HG02884 (cell line): ENCODE results near the gene GNPTG.

ENCODE experiments used
- ATAC-seq: cut with Tn5 transposase; IDR thresholded peaks from one replicate; pipeline ENCODE4 v1.9.1; 2021; ENCODE audit warnings: mild to moderate bottlenecking, moderate library complexity; ENCODE audit not compliant: unreplicated experiment

Gene GNPTG

DNA sequence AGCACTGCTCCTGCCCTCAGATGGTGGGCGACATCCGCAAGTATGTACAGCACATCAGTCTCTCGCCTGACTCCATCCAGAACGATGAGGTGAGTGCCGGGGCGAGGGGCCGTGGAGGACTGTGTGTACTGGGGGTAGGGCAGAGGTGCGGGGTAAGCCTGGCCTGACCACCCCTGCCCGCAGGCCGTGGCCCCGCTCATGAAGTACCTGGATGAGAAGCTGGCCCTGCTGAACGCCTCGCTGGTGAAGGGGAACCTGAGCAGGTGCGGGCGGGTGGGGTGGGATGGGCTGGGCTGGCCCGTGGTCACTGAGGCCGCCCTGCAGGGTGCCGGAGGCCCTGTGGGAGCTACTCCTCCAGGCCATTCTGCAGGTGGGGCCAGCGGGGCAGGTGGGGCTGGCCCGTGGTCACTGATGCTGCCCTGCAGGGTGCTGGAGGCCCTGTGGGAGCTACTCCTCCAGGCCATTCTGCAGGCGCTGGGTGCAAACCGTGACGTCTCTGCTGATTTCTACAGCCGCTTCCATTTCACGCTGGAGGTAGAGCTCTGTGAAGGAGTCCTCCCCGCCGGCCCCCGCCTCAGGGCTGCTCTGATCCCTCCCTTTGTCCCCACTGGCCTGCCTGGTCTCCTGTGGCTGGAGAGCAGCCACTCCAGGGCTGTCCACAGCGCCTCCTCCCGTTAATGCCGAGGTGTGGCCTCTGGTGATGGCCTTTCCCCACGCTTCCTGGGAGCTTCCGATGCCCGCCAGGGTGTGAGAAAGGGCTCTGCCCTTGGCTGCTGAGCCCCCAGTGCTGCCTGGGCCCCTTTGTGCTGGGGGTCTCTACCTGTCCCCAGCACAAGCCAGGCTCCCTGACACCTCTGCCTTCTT is 5.1 kb upstream of the GNPTG start:
- ATAC-seq, result no peak

DNA sequence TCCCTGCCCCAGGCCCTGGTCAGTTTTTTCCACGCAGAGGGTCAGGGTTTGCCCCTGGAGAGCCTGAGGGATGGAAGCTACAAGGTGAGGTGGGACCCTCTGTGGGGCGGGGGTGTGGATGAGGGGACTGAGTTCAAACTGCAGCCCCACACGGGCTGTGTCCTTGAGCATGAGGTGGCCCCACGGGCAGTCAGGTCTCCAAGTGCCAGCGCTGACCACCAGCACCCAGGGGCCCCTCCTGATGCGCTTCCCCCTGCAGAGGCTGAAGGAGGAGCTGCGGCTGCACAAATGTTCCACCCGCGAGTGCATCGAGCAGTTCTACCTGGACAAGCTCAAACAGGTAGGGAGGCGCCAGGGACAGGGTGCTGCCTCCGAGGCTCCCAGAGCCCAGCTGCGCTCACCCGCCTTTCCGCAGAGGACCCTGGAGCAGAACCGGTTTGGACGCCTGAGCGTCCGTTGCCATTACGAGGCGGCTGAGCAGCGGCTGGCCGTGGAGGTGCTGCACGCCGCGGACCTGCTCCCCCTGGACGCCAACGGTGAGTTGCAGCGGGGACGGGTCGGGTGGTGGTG is 4.4 kb upstream of the GNPTG start:
- ATAC-seq, result no peak

- no peak for ATAC-seq
Observed at GRCh38 chr16:1347962-1348361, 3.8 kb upstream of the GNPTG start.

DNA sequence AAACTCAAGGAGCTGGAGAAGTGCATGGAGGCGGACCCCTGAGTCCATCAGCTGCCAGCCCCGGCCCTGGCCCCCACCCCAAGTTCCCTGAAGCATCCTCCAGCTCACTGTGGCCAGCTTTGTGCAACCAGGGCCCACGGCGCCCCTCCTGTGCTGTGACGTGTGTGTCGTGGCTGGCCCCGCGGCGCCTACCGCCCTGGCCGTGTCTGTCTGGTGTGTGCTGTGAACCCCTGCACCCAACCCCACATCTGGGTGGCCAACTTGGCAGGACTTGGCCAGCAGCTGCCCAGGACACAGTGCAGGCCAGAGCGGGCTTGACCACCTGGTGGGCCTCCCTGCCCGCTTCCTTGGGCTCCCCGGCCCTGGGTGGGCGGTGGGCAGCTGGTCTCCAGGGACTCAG is 3.3 kb upstream of the GNPTG start:
- no peak for ATAC-seq

GRCh38 chr16:1348926-1349325 is 2.8 kb upstream of the GNPTG start:
- no peak for ATAC-seq

DNA sequence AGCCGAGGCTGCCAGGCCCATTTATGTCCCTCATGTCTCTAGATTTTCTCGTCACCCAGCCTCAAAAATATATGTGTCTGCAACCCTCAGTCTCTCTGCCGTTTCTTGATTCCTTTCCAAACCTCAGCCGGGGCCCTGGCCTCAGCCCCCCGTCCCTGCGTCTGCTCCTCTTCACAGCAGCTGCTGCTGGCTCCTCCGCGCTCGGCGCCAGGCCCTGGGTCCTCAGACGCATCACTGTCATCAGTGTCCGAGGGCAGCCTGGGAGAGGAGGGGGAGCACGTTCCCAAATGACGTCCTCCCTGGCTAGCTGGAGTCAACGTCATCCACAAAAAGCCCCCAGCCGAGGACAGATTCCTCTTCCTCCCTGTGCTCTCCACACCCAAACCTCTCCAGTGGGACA is 2.4 kb upstream of the GNPTG start:
- ATAC-seq, result no peak

- no peak for ATAC-seq
Observed at GRCh38 chr16:1349951-1350350, 1.8 kb upstream of the GNPTG start.

GRCh38 chr16:1350691-1351090 is 1.0 kb upstream of the GNPTG start:
- no peak for ATAC-seq

- no peak for ATAC-seq
Observed at GRCh38 chr16:1351215-1351581, 533 bp upstream of the GNPTG start.

DNA sequence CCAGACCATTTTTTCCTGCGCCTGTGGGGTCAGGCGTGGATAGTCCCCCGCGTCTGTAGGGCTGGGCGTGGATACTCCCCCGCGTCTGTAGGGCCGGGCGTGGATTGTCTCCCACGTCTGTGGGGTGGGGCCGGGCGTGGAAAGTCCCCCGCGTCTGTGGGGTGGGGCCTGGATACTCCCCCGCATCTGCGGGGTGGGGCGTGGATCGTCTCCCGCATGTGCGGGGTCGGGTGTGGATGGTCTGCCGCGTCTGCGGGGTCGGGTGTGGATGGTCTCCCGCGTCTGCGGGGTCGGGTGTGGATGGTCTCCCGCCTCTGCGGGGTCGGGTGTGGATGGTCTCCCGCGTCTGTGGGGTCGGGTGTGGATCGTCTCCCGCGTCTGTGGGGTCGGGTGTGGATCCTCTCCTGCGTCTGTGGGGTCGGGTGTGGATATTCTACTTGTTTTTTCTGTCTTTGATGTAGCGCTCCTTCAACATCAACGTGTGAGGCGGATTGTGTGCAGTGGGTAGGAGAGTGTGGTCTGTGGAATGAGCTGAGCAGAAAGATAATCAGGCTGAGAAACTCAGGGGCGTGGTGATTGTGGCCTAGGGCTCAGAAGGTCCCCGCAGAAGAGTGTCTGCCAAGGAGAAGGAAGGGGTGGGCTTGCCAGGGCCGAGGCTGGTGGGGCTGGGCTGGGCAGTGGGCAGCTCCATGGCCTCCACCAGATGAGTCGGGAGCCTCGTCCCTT is 3.2 kb downstream of the GNPTG start:
- ATAC-seq, result no peak

DNA sequence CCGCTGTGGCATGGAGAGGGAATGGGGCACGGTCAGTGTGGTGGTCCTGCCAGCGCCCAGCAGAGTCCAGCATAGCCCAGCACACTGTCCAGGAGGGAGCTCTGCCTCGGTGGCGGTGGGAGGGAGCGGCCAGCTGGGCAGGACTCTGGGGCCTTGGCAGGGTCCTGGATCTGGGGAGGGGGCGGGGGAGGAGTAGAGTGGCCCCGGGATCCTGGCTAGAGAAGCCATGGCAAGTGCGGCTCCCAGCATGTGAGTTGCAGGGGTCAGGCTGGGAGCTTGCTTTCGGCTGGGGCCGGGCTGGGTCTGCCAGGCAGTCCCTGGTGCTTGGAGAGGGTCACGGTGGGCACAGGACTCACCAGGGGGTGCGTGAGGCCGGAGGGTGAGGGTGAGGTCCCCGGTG is 3.9 kb downstream of the GNPTG start:
- no peak for ATAC-seq

GRCh38 chr16:1356061-1356900 is 4.5 kb downstream of the GNPTG start:
- no peak for ATAC-seq

DNA sequence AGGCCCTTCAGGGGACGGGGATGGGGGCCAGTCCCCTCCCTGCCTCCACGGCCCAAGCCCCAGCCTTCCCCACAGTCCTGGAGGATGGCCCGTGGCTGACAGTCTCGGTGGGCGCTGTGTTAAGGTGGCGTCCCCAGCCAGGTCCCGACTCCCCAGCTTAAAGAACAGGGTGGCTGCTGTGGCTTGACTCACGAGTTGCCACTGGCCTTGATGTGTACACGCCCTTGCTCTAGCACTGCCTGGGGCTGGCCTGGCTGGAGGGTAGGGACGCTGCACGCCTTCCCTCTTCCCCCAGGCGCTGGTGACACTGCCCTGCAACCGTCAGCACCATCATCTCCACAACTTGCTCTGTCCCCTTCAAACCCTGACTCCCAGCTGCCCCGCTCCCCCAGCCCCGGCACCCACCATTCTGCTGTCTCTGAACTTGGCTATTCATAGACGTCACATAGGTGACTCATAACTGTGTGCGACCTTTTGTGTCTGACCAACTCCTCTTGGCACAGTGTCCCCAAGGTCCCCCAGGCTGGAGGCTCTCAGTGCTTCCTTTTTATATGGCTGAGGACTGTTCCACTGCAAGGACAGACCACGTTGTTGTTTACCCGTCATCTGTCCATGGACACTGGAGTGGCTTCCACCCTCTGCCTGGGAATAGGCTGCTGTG is 6.3 kb downstream of the GNPTG start:
- ATAC-seq, result no peak

DNA sequence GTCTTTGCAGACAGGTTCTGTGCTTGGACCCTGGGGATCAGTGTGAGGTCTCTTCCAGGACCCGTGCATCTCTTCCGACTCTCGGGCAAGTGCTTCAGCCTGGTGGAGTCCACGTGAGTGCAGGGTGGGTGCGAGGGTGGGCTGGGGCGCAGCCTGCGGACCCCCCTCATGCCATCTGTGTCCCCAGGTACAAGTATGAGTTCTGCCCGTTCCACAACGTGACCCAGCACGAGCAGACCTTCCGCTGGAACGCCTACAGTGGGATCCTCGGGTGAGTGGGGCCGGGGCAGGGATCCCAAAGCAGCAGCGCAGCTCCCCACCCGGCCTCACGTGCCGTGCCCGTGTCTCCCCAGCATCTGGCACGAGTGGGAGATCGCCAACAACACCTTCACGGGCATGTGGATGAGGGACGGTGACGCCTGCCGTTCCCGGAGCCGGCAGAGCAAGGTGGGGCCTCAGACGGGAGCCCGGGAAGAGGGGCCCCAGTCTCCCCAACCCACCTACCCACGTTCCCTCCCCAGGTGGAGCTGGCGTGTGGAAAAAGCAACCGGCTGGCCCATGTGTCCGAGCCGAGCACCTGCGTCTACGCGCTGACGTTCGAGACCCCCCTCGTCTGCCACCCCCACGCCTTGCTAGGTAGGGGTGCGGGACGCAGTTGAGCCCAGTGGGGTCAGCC is 10.1 kb downstream of the GNPTG start:
- no peak for ATAC-seq

- no peak for ATAC-seq
Observed at GRCh38 chr16:1362807-1363206, 11.1 kb downstream of the GNPTG start.

- no peak for ATAC-seq
Observed at GRCh38 chr16:1363501-1364041, 11.8 kb downstream of the GNPTG start.

- ATAC-seq, result no peak
Observed at GRCh38 chr16:1364510-1364909, 12.8 kb downstream of the GNPTG start.

GRCh38 chr16:1366060-1366711 is 14.5 kb downstream of the GNPTG start:
- ATAC-seq, result no peak

DNA sequence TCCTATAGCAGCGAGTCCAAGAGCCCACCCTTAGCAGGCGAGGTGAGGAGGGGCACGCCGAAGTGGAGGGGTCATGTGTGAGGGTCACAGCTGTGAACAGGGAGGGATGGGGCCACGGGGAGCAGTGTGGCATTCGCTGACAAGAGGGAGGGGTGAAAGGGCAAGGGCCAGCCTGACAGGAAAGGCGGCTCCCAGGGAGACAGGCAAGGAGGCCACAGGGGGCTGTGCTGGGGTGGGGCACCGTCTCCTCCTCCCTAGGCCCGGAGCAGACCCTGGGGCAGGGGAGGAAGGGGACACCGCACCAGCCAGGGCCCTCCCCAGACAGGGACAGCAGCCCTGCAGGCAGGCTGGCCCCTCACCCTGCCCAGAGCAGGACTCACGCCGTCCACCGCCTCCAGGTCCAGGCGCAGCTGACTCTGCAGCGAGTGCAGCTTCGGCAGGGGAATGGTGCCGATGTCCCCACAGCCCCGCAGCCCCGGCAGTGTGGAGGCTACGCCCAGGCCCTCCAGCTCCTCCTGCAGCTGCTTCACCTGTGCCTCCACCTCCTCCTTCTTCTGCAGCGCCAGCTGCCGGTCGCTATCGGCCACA is 15.1 kb downstream of the GNPTG start:
- no peak for ATAC-seq
